GM12878 (cell line): ENCODE results near the gene NME8. TPM values are rescaled to one million over a fixed set of nuclear protein-coding genes. Genes with fewer than 3 reads are reported as not detected.

Source experiments
- ATAC-seq: fragments of 200-7000 bp; cut with Tn5 transposase; 3 replicates; pipeline ENCODE4 v1.9.1; 2020; ENCODE audit warnings: mild to moderate bottlenecking, moderate library complexity
- BruUV-seq: library from RNA; stranded (reverse); fragments of 400-500 nt; replicated peaks from 2 replicates; lab custom pipeline; 2021; lab: Mats Ljungman, UMichigan
- CTCF ChIA-PET: fragments of 300-600 bp; sonication (Branson Sonifier 250); formaldehyde crosslinking; extraction: SDS; loops from one replicate; lab custom pipeline; 2021; ENCODE audit warnings: inconsistent platforms; lab: Yijun Ruan, JAX
- POLR2A ChIA-PET: fragments of 350-600 bp; formaldehyde crosslinking; extraction: SDS; loops from one replicate; lab custom pipeline; 2021; ENCODE audit warnings: inconsistent platforms; lab: Charles Lee
- RAD21 ChIA-PET: fragments of 300-600 bp; sonication (Branson Sonifier 250); formaldehyde crosslinking; loops from one replicate; lab custom pipeline; 2023; ENCODE audit warnings: antibody characterized with exemption; ENCODE audit not compliant: unreplicated experiment; lab: Charles Lee
- SMC1A ChIA-PET: fragments of 300-600 bp; sonication (Branson Sonifier 250); formaldehyde crosslinking; loops from one replicate; lab custom pipeline; 2023; ENCODE audit not compliant: unreplicated experiment, uncharacterized antibody; lab: Charles Lee
- DNase-seq: peaks from one replicate; pipeline ENCODE4 v3.0.0-alpha.2; 2011; ENCODE audit warnings: low read depth, low spot score
- FAIRE-seq: peaks from 3 replicates; lab custom pipeline; 2011; peaks lifted over from hg19 to GRCh38; lab: Jason Lieb, UNC
- H2AFZ ChIP-seq: 2 replicates; pipeline ENCODE4 v1.6.0; 2011; ENCODE audit warnings: low read depth, low read length, control low read depth; ENCODE audit not compliant: control insufficient read depth
- H3K27ac ChIP-seq: 2 replicates; pipeline ENCODE4 v1.5.1; 2011; ENCODE audit warnings: control low read depth; ENCODE audit not compliant: control insufficient read depth, insufficient read depth
- H3K27me3 ChIP-seq, 2 experiments: replicated peaks in 1 of 2; 2 replicates each; pipeline versions ENCODE4 v1.6.0 to v1.6.1; 2011; ENCODE audit warnings: low read length in 1 of 2; ENCODE audit not compliant: control insufficient read depth in 2 of 2, insufficient read depth in 2 of 2
- H3K36me3 ChIP-seq, 2 experiments: 2 replicates each; pipeline ENCODE4 v1.5.1; 2011; ENCODE audit warnings: low read length in 1 of 2; ENCODE audit not compliant: control insufficient read depth in 2 of 2, insufficient read depth in 2 of 2
- H3K4me1 ChIP-seq: 2 replicates; pipeline ENCODE4 v1.6.1; 2011; ENCODE audit warnings: mild to moderate bottlenecking, low read length, moderate library complexity, mixed read lengths; ENCODE audit not compliant: control insufficient read depth, insufficient read depth
- H3K4me2 ChIP-seq: 2 replicates; pipeline ENCODE4 v1.6.0; 2011; ENCODE audit warnings: control low read depth; ENCODE audit not compliant: control insufficient read depth, insufficient read depth
- H3K4me3 ChIP-seq: fragments of 200-600 bp; sonication (generic); 2 replicates; pipeline ENCODE4 v1.5.1; 2016
- H3K79me2 ChIP-seq: 2 replicates; pipeline ENCODE4 v1.6.0; 2011; ENCODE audit warnings: low read length; ENCODE audit not compliant: control insufficient read depth, insufficient read depth
- H3K9ac ChIP-seq: 2 replicates; pipeline ENCODE4 v1.8.0; 2011; ENCODE audit warnings: low read length, control low read depth, mixed read lengths; ENCODE audit not compliant: control insufficient read depth, insufficient read depth
- H3K9me3 ChIP-seq: replicated peaks from 3 replicates; pipeline ENCODE4 v1.5.1; 2011; ENCODE audit warnings: mild to moderate bottlenecking, low read length; ENCODE audit not compliant: control insufficient read depth, insufficient read depth
- H4K20me1 ChIP-seq: 2 replicates; pipeline ENCODE4 v1.6.0; 2011; ENCODE audit not compliant: control insufficient read depth, insufficient read depth
- BRCA1 ChIP-seq: IDR thresholded peaks from 2 replicates; pipeline ENCODE4 v1.6.1; 2011; ENCODE audit warnings: low read depth, low read length, improper control_type of control experiment
- CEBPB ChIP-seq, 2 experiments: fragments of 150-350 bp in 1 of 2; IDR thresholded peaks; 2 replicates each; pipeline ENCODE4 v1.6.1; 2012 to 2014; ENCODE audit warnings: low read depth in 2 of 2, low read length in 2 of 2, borderline replicate concordance in 1 of 2, inconsistent platforms in 1 of 2
- FOXK2 ChIP-seq: fragments of 450-650 bp; IDR thresholded peaks from 2 replicates; pipeline ENCODE4 v1.6.1; 2017; ENCODE audit warnings: mild to moderate bottlenecking, moderate library complexity
- FOXM1 ChIP-seq: IDR thresholded peaks from 2 replicates; pipeline ENCODE4 v1.6.1; 2012; ENCODE audit warnings: low read depth, mild to moderate bottlenecking, inconsistent platforms, low read length, moderate library complexity
- IKZF1 ChIP-seq: fragments of 450-650 bp; conservative IDR thresholded peaks from 2 replicates; pipeline ENCODE4 v1.6.1; 2017; ENCODE audit warnings: antibody characterized with exemption, mild to moderate bottlenecking
- MLLT1 ChIP-seq: fragments of 450-650 bp; IDR thresholded peaks from 2 replicates; pipeline ENCODE4 v1.6.1; 2016; ENCODE audit warnings: mild to moderate bottlenecking
- PAX8 ChIP-seq: fragments of 450-650 bp; IDR thresholded peaks from 2 replicates; pipeline ENCODE4 v1.6.1; 2017; ENCODE audit warnings: mild to moderate bottlenecking, moderate library complexity
- RBBP5 ChIP-seq: fragments of 200-600 bp; sonication (generic); conservative IDR thresholded peaks from 2 replicates; pipeline ENCODE4 v1.6.1; 2016
- TARDBP ChIP-seq: IDR thresholded peaks from 2 replicates; pipeline ENCODE4 v1.6.1; 2016; ENCODE audit warnings: borderline replicate concordance
- ZNF384 ChIP-seq: IDR thresholded peaks from 2 replicates; pipeline ENCODE4 v1.6.1; 2012; ENCODE audit warnings: low read depth, mild to moderate bottlenecking, low read length, improper control_type of control experiment, borderline replicate concordance
- in situ Hi-C: fragments of 300-500 bp; cut with MboI; formaldehyde crosslinking; loops from 9 replicates; pipeline ENCODE4 v1.14.3; 2018; ENCODE audit warnings: mixed read lengths
- intact Hi-C: fragments of 100-400 bp; cut with micrococcal nuclease; formaldehyde crosslinking; loops from one replicate; pipeline ENCODE4 v1.14.2; 2022; ENCODE audit not compliant: unreplicated experiment
- polyA plus RNA-seq, 11 experiments: library from polyadenylated mRNA; depleted of rRNA in 4 of 11; unstranded in 6 of 11; stranded (reverse) in 5 of 11; fragments of >200 nt; fragmentation: Nextera tagmentation in 4 of 11; fragmentation: Illumina TruSeq in 1 of 11; extraction: Ambion mirVana in 4 of 11; extraction: Trizol in 1 of 11; gene quantifications; 1 replicate in 1 of 11; 2 replicates in 10 of 11; pipeline versions ENCODE4 v1.2.1 to v1.2.3, GENCODE V29; 2011 to 2016; ENCODE audit warnings: inconsistent platforms in 2 of 11, missing spikeins in 2 of 11, low read depth in 1 of 11
- total RNA-seq, 4 experiments: library from RNA; depleted of rRNA in 3 of 4; stranded (reverse); fragments of >200 nt in 3 of 4; fragmentation: Illumina TruSeq in 1 of 4; extraction: Trizol in 1 of 4; gene quantifications; 2 replicates each; pipeline versions ENCODE4 v1.2.1 to v1.2.3, GENCODE V29; 2013 to 2021

NME8 gene
- total and polyA plus RNA-seq, 10 of the 15 experiments (the other 5 are each of a cell fraction or from before 2014, with no cell fraction given) = 0.03 to 3.5 (median 0.52) TPM; not detected in 2

- no peaks in the 10 kb centered on the region for H3K36me3 ChIP-seq
- H3K4me2 ChIP-seq = no peak overlapping the region
- no peak for FAIRE-seq
- no peaks in the 10 kb centered on the region for H3K4me1 ChIP-seq
- intact Hi-C loops (no loop called here), in situ Hi-C loops (no loop called here)
- BruUV-seq = no TSS peak
- H4K20me1 ChIP-seq = no peaks in the 10 kb centered on the region
- H3K79me2 ChIP-seq = no peaks in the 10 kb centered on the region
- no peak overlapping the region for H2AFZ ChIP-seq
- ChIA-PET POLR2A (interaction anchor here (0.6 kb wide), 1 partner anchor 29 kb away, joined by 4 read pairs; no protein-coding TSS in a partner anchor), RAD21 (no interaction called here), SMC1A (interaction anchor here (1.4 kb wide), 2 partner anchors 8 to 322 kb away, joined by 3 to 4 read pairs; no protein-coding TSS in a partner anchor)
- no peak overlapping the region for H3K9ac ChIP-seq
- no peaks in the 10 kb centered on the region for H3K27me3 ChIP-seq
- DNase-seq = no peak
- no peak overlapping the region for H3K27ac ChIP-seq
- TF ChIP-seq TARDBP (no peak), CEBPB (IDR thresholded peaks at IDR 0.05; ENCODE audit: borderline replicate concordance in 1 of 2, low read depth in 2 of 2, low read length in 2 of 2) (no peak), BRCA1 (no peak), IKZF1 (no peak), FOXM1 (no peak), PAX8 (no peak), ZNF384 (no peak), RBBP5 (no peak), MLLT1 (no peak), FOXK2 (no peak)
- TF ChIP-seq, all 136 proteins: peak for 0
- CTCF ChIA-PET = interaction anchor here (1.0 to 1.8 kb wide), 2 partner anchors 8 to 24 kb away, joined by 4 read pairs; partner anchors contain the start of gene SFRP4
- H3K4me3 ChIP-seq = no peak overlapping the region
- no peak for ATAC-seq
- H3K9me3 ChIP-seq = no peaks in the 10 kb centered on the region
These were observed 45.0 kb downstream of the NME8 start for GRCh38 chr7:37893359-37893758.
